ENCODE results near the gene HPGDS. TPM values are rescaled to one million over a fixed set of nuclear protein-coding genes. Genes with fewer than 3 reads are reported as not detected.

The HPGDS gene
- total RNA-seq, 1 donor from 2014 or later = not detected

GRCh38 chr4:94356444-94356843 lies 13.8 kb upstream of the HPGDS start:
- TF ChIP-seq, protein P1, sequence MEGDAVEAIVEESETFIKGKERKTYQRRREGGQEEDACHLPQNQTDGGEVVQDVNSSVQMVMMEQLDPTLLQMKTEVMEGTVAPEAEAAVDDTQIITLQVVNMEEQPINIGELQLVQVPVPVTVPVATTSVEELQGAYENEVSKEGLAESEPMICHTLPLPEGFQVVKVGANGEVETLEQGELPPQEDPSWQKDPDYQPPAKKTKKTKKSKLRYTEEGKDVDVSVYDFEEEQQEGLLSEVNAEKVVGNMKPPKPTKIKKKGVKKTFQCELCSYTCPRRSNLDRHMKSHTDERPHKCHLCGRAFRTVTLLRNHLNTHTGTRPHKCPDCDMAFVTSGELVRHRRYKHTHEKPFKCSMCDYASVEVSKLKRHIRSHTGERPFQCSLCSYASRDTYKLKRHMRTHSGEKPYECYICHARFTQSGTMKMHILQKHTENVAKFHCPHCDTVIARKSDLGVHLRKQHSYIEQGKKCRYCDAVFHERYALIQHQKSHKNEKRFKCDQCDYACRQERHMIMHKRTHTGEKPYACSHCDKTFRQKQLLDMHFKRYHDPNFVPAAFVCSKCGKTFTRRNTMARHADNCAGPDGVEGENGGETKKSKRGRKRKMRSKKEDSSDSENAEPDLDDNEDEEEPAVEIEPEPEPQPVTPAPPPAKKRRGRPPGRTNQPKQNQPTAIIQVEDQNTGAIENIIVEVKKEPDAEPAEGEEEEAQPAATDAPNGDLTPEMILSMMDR (IDR thresholded peaks at IDR 0.05) = no peak
- no peak overlapping the region for H3K27ac ChIP-seq
- no peak overlapping the region for H3K4me3 ChIP-seq
- no peaks in the 10 kb centered on the region for H3K36me3 ChIP-seq
- DNase-seq (ENCODE audit: low spot score in 2 of 2) = no peak
- H3K4me1 ChIP-seq = no peaks in the 10 kb centered on the region
- no peaks in the 10 kb centered on the region for H3K27me3 ChIP-seq
- H3K9me3 ChIP-seq = no peaks in the 10 kb centered on the region
- intact Hi-C loops (cut with DNase I) = no loop called here

DNA sequence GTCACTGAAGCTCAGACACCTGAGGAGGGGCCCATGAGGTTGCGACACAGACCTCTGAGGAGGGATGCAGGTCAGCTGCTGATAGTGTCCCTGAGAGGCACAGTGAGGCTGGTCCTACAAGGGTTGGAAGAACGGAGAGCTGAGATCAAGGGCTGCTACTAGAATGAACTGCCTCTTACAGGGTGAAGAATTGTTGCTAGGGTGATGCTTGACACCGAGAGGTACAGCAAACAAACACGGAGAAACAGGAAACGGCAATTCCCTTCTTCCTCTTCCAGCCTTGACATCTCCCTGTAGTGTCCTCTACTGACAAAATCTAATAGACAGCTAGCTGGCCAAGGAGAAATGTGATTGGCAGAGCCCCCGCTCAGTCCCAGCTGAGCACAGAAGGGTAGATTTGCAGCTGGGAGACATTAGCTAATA lies 11.8 kb upstream of the HPGDS start:
- H3K9me3 ChIP-seq = no peaks in the 10 kb centered on the region
- no peak overlapping the region for H3K27ac ChIP-seq
- no peaks in the 10 kb centered on the region for H3K36me3 ChIP-seq
- no peaks in the 10 kb centered on the region for H3K27me3 ChIP-seq
- no peaks in the 10 kb centered on the region for H3K4me1 ChIP-seq
- TF ChIP-seq, protein P1 (IDR thresholded peaks at IDR 0.05) = no peak
- intact Hi-C loops (cut with DNase I) = no loop called here
- H3K4me3 ChIP-seq = no peak overlapping the region
- DNase-seq (ENCODE audit: low spot score in 2 of 2) = no peak

DNA sequence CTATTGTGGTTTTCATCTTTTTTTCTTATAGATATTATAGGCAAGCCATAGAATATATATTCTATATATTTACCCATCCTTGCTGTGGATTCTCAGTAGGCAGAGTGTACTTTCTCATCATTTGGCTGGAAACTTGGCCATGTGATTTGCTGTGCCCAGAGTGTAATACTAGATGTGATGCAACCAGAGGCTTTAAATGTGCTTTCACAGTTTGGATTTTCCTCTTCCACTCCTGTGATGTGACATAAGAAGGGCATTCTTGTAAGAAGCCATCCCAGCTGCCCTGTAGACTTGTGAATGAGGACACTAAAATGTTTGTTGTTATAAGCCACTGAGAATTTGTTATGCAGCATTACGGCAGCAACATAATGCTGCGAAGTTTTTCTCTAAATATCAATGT lies 10.4 kb upstream of the HPGDS start:
- no peaks in the 10 kb centered on the region for H3K27me3 ChIP-seq
- intact Hi-C loops (cut with DNase I) = no loop called here
- no peaks in the 10 kb centered on the region for H3K4me1 ChIP-seq
- no peaks in the 10 kb centered on the region for H3K9me3 ChIP-seq
- H3K4me3 ChIP-seq = no peak overlapping the region
- DNase-seq (ENCODE audit: low spot score in 2 of 2) = no peak
- TF ChIP-seq, protein P1 (IDR thresholded peaks at IDR 0.05) = no peak
- no peak overlapping the region for H3K27ac ChIP-seq
- no peaks in the 10 kb centered on the region for H3K36me3 ChIP-seq

GRCh38 chr4:94352163-94352562 lies 9.5 kb upstream of the HPGDS start:
- Histone ChIP-seq H3K27me3 (no peaks in the 10 kb centered on the region), H3K27ac (no peak overlapping the region), H3K36me3 (no peaks in the 10 kb centered on the region), H3K4me1 (no peaks in the 10 kb centered on the region), H3K9me3 (no peaks in the 10 kb centered on the region), H3K4me3 (no peak overlapping the region)
- TF ChIP-seq, protein P1 (IDR thresholded peaks at IDR 0.05) = no peak
- no peak for DNase-seq (ENCODE audit: low spot score in 2 of 2)
- intact Hi-C loops (cut with DNase I) = no loop called here

GRCh38 chr4:94351319-94351718 lies 8.7 kb upstream of the HPGDS start:
- Histone ChIP-seq H3K4me1 (no peaks in the 10 kb centered on the region), H3K9me3 (no peaks in the 10 kb centered on the region), H3K36me3 (no peaks in the 10 kb centered on the region), H3K27me3 (no peaks in the 10 kb centered on the region), H3K4me3 (no peak overlapping the region), H3K27ac (no peak overlapping the region)
- no peak for DNase-seq (ENCODE audit: low spot score in 2 of 2)
- intact Hi-C loops (cut with DNase I) = no loop called here
- TF ChIP-seq, protein P1 (IDR thresholded peaks at IDR 0.05) = no peak

GRCh38 chr4:94350095-94350494 lies 7.5 kb upstream of the HPGDS start:
- Histone ChIP-seq H3K27me3 (no peaks in the 10 kb centered on the region), H3K36me3 (no peaks in the 10 kb centered on the region), H3K4me1 (no peaks in the 10 kb centered on the region), H3K27ac (no peak overlapping the region), H3K9me3 (no peaks in the 10 kb centered on the region), H3K4me3 (no peak overlapping the region)
- no peak for DNase-seq (ENCODE audit: low spot score in 2 of 2)
- TF ChIP-seq, protein P1 (IDR thresholded peaks at IDR 0.05) = no peak
- intact Hi-C loops (cut with DNase I) = no loop called here

Measured in ascending aorta (tissue), 2 donors.